H1 (cell line): ENCODE data around the gene FANCL. TPM values are rescaled to one million over a fixed set of nuclear protein-coding genes. Genes with fewer than 3 reads are reported as not detected.

Experiments
- CTCF ChIA-PET: fragments of 300-600 bp; sonication (Branson Sonifier 250); formaldehyde crosslinking; loops from one replicate; lab custom pipeline; 2021; ENCODE audit not compliant: partially characterized antibody; lab: Charles Lee
- POLR2A ChIA-PET: fragments of 300-600 bp; sonication (Branson Sonifier 250); formaldehyde crosslinking; loops from one replicate; lab custom pipeline; 2021; ENCODE audit warnings: inconsistent platforms; ENCODE audit not compliant: partially characterized antibody; lab: Charles Lee
- DNase-seq, 2 experiments: peaks; one replicate each; pipeline versions ENCODE4 v3.0.0 to v3.0.0-alpha.2; 2010 to 2022; ENCODE audit warnings: low spot score in 2 of 2, low read depth in 1 of 2, mixed read lengths in 1 of 2
- FAIRE-seq: peaks from 2 replicates; lab custom pipeline; 2011; peaks lifted over from hg19 to GRCh38; lab: Jason Lieb, UNC
- H2AFZ ChIP-seq: 2 replicates; pipeline ENCODE4 v1.8.1; 2012; ENCODE audit warnings: low read length, inconsistent platforms
- H2AK5ac ChIP-seq: 2 replicates; pipeline ENCODE4 v1.6.1; 2013; ENCODE audit warnings: low read depth, low read length
- H2BK120ac ChIP-seq: replicated peaks from 2 replicates; pipeline ENCODE3; 2013; ENCODE audit warnings: low read depth, low read length, inconsistent platforms
- H2BK12ac ChIP-seq: 2 replicates; pipeline ENCODE4 v1.6.1; 2013; ENCODE audit warnings: low read depth, low read length
- H2BK15ac ChIP-seq: 2 replicates; pipeline ENCODE4 v1.6.1; 2013; ENCODE audit warnings: low read length
- H2BK20ac ChIP-seq: 2 replicates; pipeline ENCODE4 v1.6.1; 2013; ENCODE audit warnings: low read length
- H2BK5ac ChIP-seq: 2 replicates; pipeline ENCODE4 v1.6.1; 2013; ENCODE audit warnings: low read depth, low read length
- H3K14ac ChIP-seq: 2 replicates; pipeline ENCODE4 v1.6.1; 2013; ENCODE audit warnings: inconsistent platforms; ENCODE audit not compliant: insufficient read length
- H3K18ac ChIP-seq: 2 replicates; pipeline ENCODE4 v1.6.1; 2013; ENCODE audit warnings: low read length; ENCODE audit errors: extremely low read depth
- H3K23ac ChIP-seq: 2 replicates; pipeline ENCODE4 v1.6.1; 2013; ENCODE audit warnings: inconsistent platforms; ENCODE audit not compliant: insufficient read length
- H3K23me2 ChIP-seq: 2 replicates; pipeline ENCODE4 v1.6.1; 2013; ENCODE audit warnings: low read depth, low read length
- H3K27ac ChIP-seq: 2 replicates; pipeline ENCODE4 v1.6.1; 2011; ENCODE audit warnings: low read depth, low read length, inconsistent platforms
- H3K27me3 ChIP-seq, 4 experiments: replicated peaks in 1 of 4; 1 replicate in 1 of 4; 2 replicates in 3 of 4; pipeline versions ENCODE4 v1.6.1 to v1.8.1; 2011 to 2013; ENCODE audit warnings: low read length in 3 of 4, mild to moderate bottlenecking in 3 of 4, inconsistent platforms in 2 of 4, mixed read lengths in 2 of 4, moderate library complexity in 1 of 4; ENCODE audit not compliant: control insufficient read depth in 3 of 4, insufficient read depth in 3 of 4; ENCODE audit errors: extremely low read depth in 1 of 4
- H3K36me3 ChIP-seq, 4 experiments: 2 replicates each; pipeline versions ENCODE4 v1.6.1 to v1.8.1; 2011 to 2013; ENCODE audit warnings: mild to moderate bottlenecking in 4 of 4, low read length in 3 of 4, moderate library complexity in 2 of 4, control low read depth in 1 of 4, inconsistent platforms in 1 of 4; ENCODE audit not compliant: insufficient read depth in 4 of 4, control insufficient read depth in 2 of 4
- H3K4ac ChIP-seq: replicated peaks from 2 replicates; pipeline ENCODE3; 2013; ENCODE audit warnings: low read length, low read depth, mixed read lengths, inconsistent platforms; ENCODE audit not compliant: insufficient read length
- H3K4me1 ChIP-seq, 4 experiments: replicated peaks in 1 of 4; 1 replicate in 1 of 4; 2 replicates in 3 of 4; pipeline versions ENCODE4 v1.6.1 to v1.8.1; 2011 to 2013; ENCODE audit warnings: low read length in 3 of 4, inconsistent platforms in 2 of 4, mixed read lengths in 1 of 4; ENCODE audit not compliant: insufficient read depth in 4 of 4, control insufficient read depth in 3 of 4
- H3K4me2 ChIP-seq, 2 experiments: 2 replicates each; pipeline versions ENCODE4 v1.6.1 to v1.8.1; 2011 to 2013; ENCODE audit warnings: low read depth in 2 of 2, low read length in 2 of 2, control low read depth in 1 of 2, inconsistent platforms in 1 of 2, mild to moderate bottlenecking in 1 of 2; ENCODE audit not compliant: insufficient read depth in 1 of 2
- H3K4me3 ChIP-seq, 4 experiments: fragments of 200-600, 300-600 bp in 1 of 4; sonication (generic), shearing (Covaris generic), sonication (Bioruptor Twin) in 1 of 4; 2 replicates each; pipeline versions ENCODE4 v1.5.1 to v1.8.1; 2011 to 2016; ENCODE audit warnings: low read length in 4 of 4, low read depth in 3 of 4, control low read depth in 2 of 4, inconsistent platforms in 2 of 4, mild to moderate bottlenecking in 2 of 4, mixed read lengths in 1 of 4, moderate library complexity in 1 of 4; ENCODE audit not compliant: insufficient read depth in 2 of 4; ENCODE audit errors: extremely low read depth in 1 of 4
- H3K56ac ChIP-seq: replicated peaks from 2 replicates; pipeline ENCODE3; 2013; ENCODE audit warnings: low read depth, mild to moderate bottlenecking, mixed read lengths, low read length, inconsistent platforms; ENCODE audit not compliant: insufficient read length
- H3K79me1 ChIP-seq: 2 replicates; pipeline ENCODE4 v1.6.1; 2013; ENCODE audit warnings: low read depth, low read length, control low read depth
- H3K79me2 ChIP-seq, 2 experiments: 2 replicates each; pipeline versions ENCODE4 v1.6.1 to v1.8.1; 2012 to 2013; ENCODE audit warnings: low read length in 2 of 2, mild to moderate bottlenecking in 2 of 2, inconsistent platforms in 1 of 2; ENCODE audit not compliant: insufficient read depth in 2 of 2, control insufficient read depth in 1 of 2
- H3K9ac ChIP-seq, 4 experiments: replicated peaks in 1 of 4; 1 replicate in 1 of 4; 2 replicates in 3 of 4; pipeline versions ENCODE4 v1.6.1 to v1.8.1; 2011 to 2013; ENCODE audit warnings: low read depth in 3 of 4, low read length in 3 of 4, control low read depth in 2 of 4, mild to moderate bottlenecking in 2 of 4, moderate library complexity in 2 of 4, inconsistent platforms in 1 of 4; ENCODE audit errors: extremely low read depth in 1 of 4
- H3K9me3 ChIP-seq, 2 experiments: 2 replicates each; pipeline versions ENCODE4 v1.6.1 to v1.8.1; 2012 to 2013; ENCODE audit warnings: mild to moderate bottlenecking in 2 of 2, moderate library complexity in 2 of 2, control low read depth in 1 of 2, inconsistent platforms in 1 of 2, low read depth in 1 of 2, low read length in 1 of 2, mixed read lengths in 1 of 2; ENCODE audit not compliant: insufficient read depth in 2 of 2
- H4K20me1 ChIP-seq, 2 experiments: replicated peaks in 1 of 2; 2 replicates each; pipeline versions ENCODE3 to v1.8.1; 2011 to 2013; ENCODE audit warnings: inconsistent platforms in 2 of 2, low read length in 2 of 2, mild to moderate bottlenecking in 1 of 2; ENCODE audit not compliant: insufficient read depth in 2 of 2, control insufficient read depth in 1 of 2
- H4K5ac ChIP-seq: 2 replicates; pipeline ENCODE4 v1.6.1; 2013; ENCODE audit warnings: low read length, low read depth, mixed read lengths, inconsistent platforms; ENCODE audit not compliant: insufficient read length
- H4K8ac ChIP-seq: 2 replicates; pipeline ENCODE4 v1.8.0; 2013; ENCODE audit warnings: mild to moderate bottlenecking, moderate library complexity, low read length, inconsistent platforms; ENCODE audit not compliant: insufficient read depth; ENCODE audit errors: extremely low read depth
- H4K91ac ChIP-seq: replicated peaks from 2 replicates; pipeline ENCODE3; 2013; ENCODE audit warnings: low read length, mixed read lengths, inconsistent platforms; ENCODE audit not compliant: insufficient read length
- POLR2AphosphoS5 ChIP-seq: IDR thresholded peaks from 2 replicates; pipeline ENCODE4 v1.6.1; 2011; ENCODE audit warnings: low read depth, low read length
- TCF12 ChIP-seq: IDR thresholded peaks from 2 replicates; pipeline ENCODE4 v1.6.1; 2011; ENCODE audit warnings: low read depth, mild to moderate bottlenecking, low read length
- WGBS, 2 experiments: shearing (Covaris generic) in 1 of 2; methylation state at CpG; one replicate each; pipeline versions ENCODE4 v1.1.6 to v1.1.7; 2013 to 2015; ENCODE audit warnings: low lambda C conversion rate in 2 of 2, mixed read lengths in 2 of 2, inconsistent platforms in 1 of 2, low coverage in 1 of 2, missing lambda C conversion rate in 1 of 2; ENCODE audit not compliant: insufficient replicate concordance in 2 of 2, insufficient coverage in 1 of 2, insufficient read length in 1 of 2; ENCODE audit errors: extremely low coverage in 1 of 2, missing lambda C conversion rate in 1 of 2; 5-methylcytosine and 5-hydroxymethylcytosine counted together
- polyA plus RNA-seq, 7 experiments: library from polyadenylated mRNA; depleted of rRNA in 3 of 7; stranded (reverse) in 5 of 7; unstranded in 2 of 7; fragments of >200 nt in 5 of 7; fragments of 200-250 nt in 2 of 7; gene quantifications; 1 replicate in 5 of 7; 2 replicates in 1 of 7; 4 replicates in 1 of 7; pipeline versions ENCODE4 v1.2.1 to v1.2.3, GENCODE V29; 2011 to 2013; ENCODE audit warnings: missing spikeins in 2 of 7, mixed read lengths in 2 of 7
- total RNA-seq: library from RNA; stranded (reverse); fragmentation: NEBNext Ultra II Directional; extraction: Animal tissue kit (Norgen Biotek cat#: 25700); gene quantifications from 2 replicates; pipeline ENCODE4 v1.2.1, GENCODE V29; 2021

The FANCL gene
- total and polyA plus RNA-seq, 2 of the 8 experiments (the other 6 are each of a cell fraction or from before 2014, with no cell fraction given): 38.7 to 55.9 TPM

GRCh38 chr2:58155160-58155778, 85.9 kb downstream of the FANCL start:
- no peak overlapping the region for H3K14ac ChIP-seq
- H4K5ac ChIP-seq: no peak overlapping the region
- H3K27ac ChIP-seq: no peak overlapping the region
- no peak overlapping the region for H2BK5ac ChIP-seq
- no peak overlapping the region for H2BK12ac ChIP-seq
- peaks cover 0 to 18% (median 9%) of the 10 kb centered on the region in 4 experiments; a peak in 4 of 8 replicates for H3K36me3 ChIP-seq
- no peak overlapping the region for H3K23ac ChIP-seq
- H3K79me1 ChIP-seq: no peaks in the 10 kb centered on the region; the same call in 1 of the 2 replicates
- H3K4ac ChIP-seq: no peak overlapping the region
- H3K79me2 ChIP-seq: no peaks in the 10 kb centered on the region
- no peak overlapping the region for H3K18ac ChIP-seq
- H3K4me1 ChIP-seq: no peaks in the 10 kb centered on the region
- no peak overlapping the region for H2BK120ac ChIP-seq
- DNase-seq (no peak), FAIRE-seq (no peak)
- H3K56ac ChIP-seq: no peak overlapping the region
- no peak overlapping the region for H3K4me3 ChIP-seq
- 85% methylated on average over 7 of the region's 7 CpGs; no CpG with 5 or more reads in 1 of the 2 experiments for WGBS, 2 experiments
- no peak overlapping the region for H3K4me2 ChIP-seq
- CTCF ChIA-PET: interaction anchor here (0.6 kb wide), 3 partner anchors 47 to 438 kb away, joined by 3 to 4 read pairs (median 3); no protein-coding TSS in a partner anchor
- H2AK5ac ChIP-seq: no peak overlapping the region
- no peak overlapping the region for H3K9ac ChIP-seq
- POLR2A ChIA-PET: interaction anchor here (1.0 kb wide), 1 partner anchor 10 kb away, joined by 6 read pairs; no protein-coding TSS in a partner anchor
- no peak for TF ChIP-seq TCF12
- TF ChIP-seq POLR2AphosphoS5: peak; percentile 80
- H2AFZ ChIP-seq: no peak overlapping the region
- no peaks in the 10 kb centered on the region for H3K23me2 ChIP-seq
- no peak overlapping the region for H4K8ac ChIP-seq
- H2BK15ac ChIP-seq: no peak overlapping the region
- no peak overlapping the region for H4K91ac ChIP-seq
- H4K20me1 ChIP-seq: peaks cover 0 to 3% of the 10 kb centered on the region in 2 experiments
- H2BK20ac ChIP-seq: no peak overlapping the region
- no peaks in the 10 kb centered on the region for H3K27me3 ChIP-seq
- H3K9me3 ChIP-seq: no peaks in the 10 kb centered on the region
